Neural cell (in vitro differentiated cells): Measurements from ENCODE around the gene RARG. TPM values are rescaled to one million over a fixed set of nuclear protein-coding genes. Genes with fewer than 3 reads are reported as not detected.

Experiments used
- H2AFZ ChIP-seq: fragments of 200-600, 300-800 bp; sonication (generic), shearing (Covaris generic); 2 replicates; pipeline ENCODE4 v1.6.0; 2014; ENCODE audit warnings: low read depth, mild to moderate bottlenecking, antibody characterized with exemption, low read length, moderate library complexity
- H3F3A ChIP-seq: fragments of 200-600 bp; shearing (Covaris generic); 2 replicates; pipeline ENCODE4 v1.6.1; 2016; ENCODE audit warnings: mild to moderate bottlenecking, moderate library complexity, mixed read lengths, antibody characterized with exemption, low read length; ENCODE audit not compliant: insufficient read depth, poor library complexity, severe bottlenecking
- H3K27ac ChIP-seq: fragments of 200-600, 300-800 bp; sonication (generic), shearing (Covaris generic); 2 replicates; pipeline ENCODE4 v1.5.1; 2014; ENCODE audit warnings: mild to moderate bottlenecking, low read length, moderate library complexity
- H3K27me3 ChIP-seq: fragments of 300-800, 200-600 bp; sonication (generic), shearing (Covaris generic); 2 replicates; pipeline ENCODE4 v1.6.0; 2014; ENCODE audit warnings: mild to moderate bottlenecking, low read depth, low read length, moderate library complexity; ENCODE audit not compliant: insufficient read depth
- H3K36me3 ChIP-seq: fragments of 300-800, 200-600 bp; sonication (generic), shearing (Covaris generic); 2 replicates; pipeline ENCODE4 v1.5.1; 2014; ENCODE audit warnings: mild to moderate bottlenecking, antibody characterized with exemption, low read length, moderate library complexity; ENCODE audit not compliant: insufficient read depth
- H3K4me2 ChIP-seq: fragments of 300-800, 200-600 bp; sonication (generic), shearing (Covaris generic); 2 replicates; pipeline ENCODE4 v1.6.0; 2014; ENCODE audit warnings: mild to moderate bottlenecking, low read length
- H3K4me3 ChIP-seq: fragments of 300-800, 200-600 bp; sonication (generic), shearing (Covaris generic); 2 replicates; pipeline ENCODE4 v1.5.1; 2014; ENCODE audit warnings: mild to moderate bottlenecking, low read length, moderate library complexity
- H3K79me2 ChIP-seq: fragments of 200-600 bp; shearing (Covaris generic); replicated peaks from 2 replicates; pipeline ENCODE4 v1.6.0; 2014; ENCODE audit warnings: mild to moderate bottlenecking, low read length, moderate library complexity; ENCODE audit not compliant: insufficient read depth
- H3K9ac ChIP-seq: fragments of 300-800, 200-600 bp; sonication (generic), shearing (Covaris generic); 2 replicates; pipeline ENCODE4 v1.6.1; 2016; ENCODE audit warnings: mild to moderate bottlenecking, low read length, mixed read lengths
- H3K9me2 ChIP-seq: fragments of 200-600 bp; shearing (Covaris generic); 2 replicates; pipeline ENCODE4 v1.6.1; 2016; ENCODE audit warnings: mild to moderate bottlenecking, low read length, mixed read lengths; ENCODE audit not compliant: insufficient read depth
- H3K9me3 ChIP-seq: fragments of 200-600, 300-800 bp; sonication (generic), shearing (Covaris generic); 2 replicates; pipeline ENCODE4 v1.6.1; 2016; ENCODE audit warnings: mild to moderate bottlenecking, mixed run types, low read length, moderate library complexity, mixed read lengths
- H4K20me1 ChIP-seq: fragments of 200-600 bp; shearing (Covaris generic); 2 replicates; pipeline ENCODE4 v1.6.1; 2016; ENCODE audit warnings: mild to moderate bottlenecking, mixed run types; ENCODE audit not compliant: insufficient read depth
- CTCF ChIP-seq: fragments of 450-650 bp; IDR thresholded peaks from 2 replicates; pipeline ENCODE4 v1.5.1; 2014; ENCODE audit warnings: antibody characterized with exemption, mild to moderate bottlenecking, moderate library complexity; ENCODE audit not compliant: poor library complexity, severe bottlenecking
- EP300 ChIP-seq: fragments of 450-650 bp; conservative IDR thresholded peaks from 2 replicates; pipeline ENCODE4 v1.6.1; 2014; ENCODE audit warnings: antibody characterized with exemption, mild to moderate bottlenecking, moderate library complexity; ENCODE audit not compliant: poor library complexity, severe bottlenecking
- EZH2 ChIP-seq: fragments of 200-600, 300-800 bp; shearing (Covaris generic), sonication (generic); IDR thresholded peaks from 2 replicates; pipeline ENCODE4 v1.6.1; 2014; ENCODE audit warnings: antibody characterized with exemption, low read length, borderline replicate concordance, mild to moderate bottlenecking; ENCODE audit not compliant: insufficient read depth, poor library complexity, severe bottlenecking
- MXI1 ChIP-seq: fragments of 450-650 bp; conservative IDR thresholded peaks from 2 replicates; pipeline ENCODE4 v1.6.1; 2014; ENCODE audit warnings: antibody characterized with exemption, mild to moderate bottlenecking; ENCODE audit not compliant: poor library complexity, severe bottlenecking
- POLR2AphosphoS5 ChIP-seq: IDR thresholded peaks from 2 replicates; pipeline ENCODE4 v1.6.1; 2012
- RAD21 ChIP-seq: fragments of 450-650 bp; conservative IDR thresholded peaks from 2 replicates; pipeline ENCODE4 v1.6.1; 2014; ENCODE audit warnings: antibody characterized with exemption, mild to moderate bottlenecking, moderate library complexity
- REST ChIP-seq: IDR thresholded peaks from 2 replicates; pipeline ENCODE4 v1.6.1; 2012; ENCODE audit warnings: borderline replicate concordance
- SMC3 ChIP-seq: fragments of 450-650 bp; conservative IDR thresholded peaks from 2 replicates; pipeline ENCODE4 v1.6.1; 2014; ENCODE audit warnings: antibody characterized with exemption, mild to moderate bottlenecking, moderate library complexity; ENCODE audit not compliant: poor library complexity
- TAF1 ChIP-seq: IDR thresholded peaks from 2 replicates; pipeline ENCODE4 v1.6.1; 2012; ENCODE audit warnings: low read depth
- polyA plus RNA-seq: library from polyadenylated mRNA; depleted of rRNA; stranded (reverse); fragments of >200 nt; gene quantifications from 2 replicates; pipeline ENCODE4 v1.2.3, GENCODE V29; 2014

Gene RARG
- polyA plus RNA-seq, 1 donor from 2014 or later: 0.61 TPM

GRCh38 chr12:53208435-53208834, 23.6 kb downstream of the RARG start:
- Histone ChIP-seq H2AFZ (no peak overlapping the region), H3K4me2 (no peak overlapping the region), H3K4me3 (no peak overlapping the region), H3K79me2 (no peaks in the 10 kb centered on the region), H4K20me1 (no peaks in the 10 kb centered on the region), H3K9me2 (no peaks in the 10 kb centered on the region), H3K36me3 (no peaks in the 10 kb centered on the region), H3K27me3 (no peaks in the 10 kb centered on the region), H3K27ac (no peak overlapping the region), H3K9ac (no peak overlapping the region), H3K9me3 (no peaks in the 10 kb centered on the region), H3F3A (no peaks in the 10 kb centered on the region)
- no peak for TF ChIP-seq MXI1

GRCh38 chr12:53207042-53207441, 25.0 kb downstream of the RARG start, which contains the start of gene ITGB7:
Gene ITGB7 (minus strand): TSS chr12:53207251. CDS start chr12:53200443, 6,808 bp downstream.
- Histone ChIP-seq H3K36me3 (no peaks in the 10 kb centered on the region), H3K79me2 (no peaks in the 10 kb centered on the region), H3K9me3 (no peaks in the 10 kb centered on the region), H2AFZ (no peak within 1 kb of the TSS), H3F3A (no peaks in the 10 kb centered on the region), H3K4me3 (no peak within 1 kb of the TSS), H3K27me3 (no peaks in the 10 kb centered on the region), H4K20me1 (no peaks in the 10 kb centered on the region), H3K27ac (no peak within 1 kb of the TSS), H3K9ac (no peak within 1 kb of the TSS), H3K9me2 (no peaks in the 10 kb centered on the region), H3K4me2 (no peak within 1 kb of the TSS)
- TF ChIP-seq REST: no peak
- TF ChIP-seq CTCF: no peak
- TF ChIP-seq POLR2AphosphoS5: no peak
- no peak for TF ChIP-seq SMC3
- TF ChIP-seq EZH2: no peak
- TF ChIP-seq RAD21: no peak
- TF ChIP-seq EP300: no peak
- no peak for TF ChIP-seq TAF1
- no peak for TF ChIP-seq MXI1
